ENCODE measurements around the gene TRAF7.

- TF ChIP-seq CTCF (IDR thresholded peaks at IDR 0.05; ENCODE audit: borderline replicate concordance, extremely low read depth, low read length, poor library complexity, severe bottlenecking) = no peak
- TF ChIP-seq EZH2 (IDR thresholded peaks at IDR 0.05; ENCODE audit: borderline replicate concordance, low read depth, low read length, severe bottlenecking) = no peak
Measured at GRCh38 chr16:2190002-2190658, 34.5 kb downstream of the TRAF7 start.

All from DND-41 (cell line).